ENCODE measurements around the gene HOXA10. TPM values are rescaled to one million over a fixed set of nuclear protein-coding genes. Genes with fewer than 3 reads are reported as not detected.

Gene HOXA10
- total RNA-seq, 1 experiment from 2014 or later = 3.9 TPM

DNA sequence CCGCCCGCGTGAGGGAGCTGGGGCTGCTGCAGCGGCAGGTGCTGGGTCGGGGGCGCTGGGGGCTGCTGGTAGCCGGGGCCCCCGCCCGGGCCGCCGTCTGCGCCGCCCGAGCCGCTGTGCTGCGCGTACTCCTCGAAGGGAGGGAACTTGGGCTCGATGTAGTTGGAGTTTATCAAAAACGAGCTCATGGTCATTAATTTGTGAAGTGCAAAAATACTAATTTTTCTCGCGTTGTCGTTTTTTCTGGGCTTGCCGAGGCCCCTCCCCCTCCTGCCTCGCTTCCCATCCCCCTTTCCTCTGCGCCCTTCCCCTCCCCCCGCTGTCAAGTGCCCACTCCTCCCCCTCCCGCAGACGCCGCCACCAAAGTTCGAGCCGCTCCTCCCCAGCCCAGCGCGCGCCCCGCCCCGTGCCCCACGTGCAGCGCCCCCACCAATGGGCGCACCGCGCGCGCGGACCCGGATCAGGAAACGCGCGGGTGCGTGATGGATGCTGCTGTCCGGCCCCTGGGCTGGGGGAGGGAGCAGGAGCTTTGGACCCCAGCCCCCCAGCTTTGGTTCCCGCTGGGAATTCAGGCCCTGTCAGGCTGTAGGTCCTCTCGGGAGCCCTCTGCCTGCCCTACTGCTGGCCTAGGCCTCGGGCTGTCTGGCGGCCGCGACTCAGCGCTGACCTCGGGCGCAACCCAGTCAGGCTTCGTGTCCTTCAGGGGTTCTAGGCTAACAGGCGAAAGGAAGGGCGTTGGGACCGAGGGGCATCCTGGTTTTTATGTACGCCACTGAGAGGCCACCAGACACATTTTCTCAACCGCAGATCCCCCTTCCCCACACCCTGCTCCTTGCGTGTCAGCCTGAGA is 43.4 kb downstream of the HOXA10 start, which contains the start of gene HOXA4:
Gene HOXA4, minus strand, starts transcription at position 218 of the 850 bp plus-strand sequence. Its CDS starts 24 bp downstream, at position 194.
- ChIA-PET POLR2A (interaction anchor here (0.6 to 3.2 kb wide), 16 partner anchors 11 to 926 kb away, joined by 3 to 60 read pairs (median 4); partner anchors contain the start of genes HOXA5 and SKAP2), CTCF (interaction anchor here (0.6 to 4.5 kb wide), 14 partner anchors 10 to 449 kb away, joined by 3 to 19 read pairs (median 4); no protein-coding TSS in a partner anchor)
- peak; percentile 93 for DNase-seq (ENCODE audit: unreplicated experiment)
- Mint-ChIP-seq H3K27ac (ENCODE audit: low read depth, unreplicated experiment) (peak within 1 kb of the TSS; percentile 51), H3K27me3 (ENCODE audit: insufficient read depth, unreplicated experiment) (no peaks in the 10 kb centered on the region), H3K4me3 (ENCODE audit: unreplicated experiment) (peak within 1 kb of the TSS; percentile 80), H3K36me3 (ENCODE audit: insufficient read depth, unreplicated experiment) (peaks cover 7% of the 10 kb centered on the region), H3K9me3 (ENCODE audit: unreplicated experiment) (no peaks in the 10 kb centered on the region), H3K4me1 (ENCODE audit: insufficient read depth, unreplicated experiment) (peaks cover 32% of the 10 kb centered on the region)
- intact Hi-C loops (cut with micrococcal nuclease) = loop anchor here (1.0 kb wide), 1 partner anchor 15 kb away; no protein-coding TSS in a partner anchor
- TSS peak; percentile 83 for BruUV-seq (replicated peaks)
- TF ChIP-seq, protein P1, sequence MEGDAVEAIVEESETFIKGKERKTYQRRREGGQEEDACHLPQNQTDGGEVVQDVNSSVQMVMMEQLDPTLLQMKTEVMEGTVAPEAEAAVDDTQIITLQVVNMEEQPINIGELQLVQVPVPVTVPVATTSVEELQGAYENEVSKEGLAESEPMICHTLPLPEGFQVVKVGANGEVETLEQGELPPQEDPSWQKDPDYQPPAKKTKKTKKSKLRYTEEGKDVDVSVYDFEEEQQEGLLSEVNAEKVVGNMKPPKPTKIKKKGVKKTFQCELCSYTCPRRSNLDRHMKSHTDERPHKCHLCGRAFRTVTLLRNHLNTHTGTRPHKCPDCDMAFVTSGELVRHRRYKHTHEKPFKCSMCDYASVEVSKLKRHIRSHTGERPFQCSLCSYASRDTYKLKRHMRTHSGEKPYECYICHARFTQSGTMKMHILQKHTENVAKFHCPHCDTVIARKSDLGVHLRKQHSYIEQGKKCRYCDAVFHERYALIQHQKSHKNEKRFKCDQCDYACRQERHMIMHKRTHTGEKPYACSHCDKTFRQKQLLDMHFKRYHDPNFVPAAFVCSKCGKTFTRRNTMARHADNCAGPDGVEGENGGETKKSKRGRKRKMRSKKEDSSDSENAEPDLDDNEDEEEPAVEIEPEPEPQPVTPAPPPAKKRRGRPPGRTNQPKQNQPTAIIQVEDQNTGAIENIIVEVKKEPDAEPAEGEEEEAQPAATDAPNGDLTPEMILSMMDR (IDR thresholded peaks at IDR 0.05; ENCODE audit: unreplicated experiment) = no peak

GRCh38 chr7:27129729-27130539 is 44.2 kb downstream of the HOXA10 start:
- Mint-ChIP-seq H3K4me1 (ENCODE audit: insufficient read depth, unreplicated experiment) (peaks cover 26% of the 10 kb centered on the region), H3K9me3 (ENCODE audit: unreplicated experiment) (no peaks in the 10 kb centered on the region), H3K27me3 (ENCODE audit: insufficient read depth, unreplicated experiment) (no peaks in the 10 kb centered on the region), H3K36me3 (ENCODE audit: insufficient read depth, unreplicated experiment) (peaks cover 7% of the 10 kb centered on the region), H3K27ac (ENCODE audit: low read depth, unreplicated experiment) (peak overlapping the region; percentile 51), H3K4me3 (ENCODE audit: unreplicated experiment) (peak overlapping the region; percentile 80)
- intact Hi-C loops (cut with micrococcal nuclease) = loop anchor here (1.0 kb wide), 1 partner anchor 15 kb away; no protein-coding TSS in a partner anchor
- no peak for DNase-seq (ENCODE audit: unreplicated experiment)
- TF ChIP-seq, protein P1 (IDR thresholded peaks at IDR 0.05; ENCODE audit: unreplicated experiment) = peak; percentile 25
- ChIA-PET CTCF (interaction anchor here (0.8 to 4.5 kb wide), 6 partner anchors 12 to 448 kb away, joined by 3 to 19 read pairs (median 6); no protein-coding TSS in a partner anchor), POLR2A (interaction anchor here (0.5 to 3.2 kb wide), 9 partner anchors 12 to 926 kb away, joined by 3 to 60 read pairs (median 8); partner anchors contain the start of genes HOXA5 and SKAP2)
- BruUV-seq (replicated peaks) = no TSS peak

DNA sequence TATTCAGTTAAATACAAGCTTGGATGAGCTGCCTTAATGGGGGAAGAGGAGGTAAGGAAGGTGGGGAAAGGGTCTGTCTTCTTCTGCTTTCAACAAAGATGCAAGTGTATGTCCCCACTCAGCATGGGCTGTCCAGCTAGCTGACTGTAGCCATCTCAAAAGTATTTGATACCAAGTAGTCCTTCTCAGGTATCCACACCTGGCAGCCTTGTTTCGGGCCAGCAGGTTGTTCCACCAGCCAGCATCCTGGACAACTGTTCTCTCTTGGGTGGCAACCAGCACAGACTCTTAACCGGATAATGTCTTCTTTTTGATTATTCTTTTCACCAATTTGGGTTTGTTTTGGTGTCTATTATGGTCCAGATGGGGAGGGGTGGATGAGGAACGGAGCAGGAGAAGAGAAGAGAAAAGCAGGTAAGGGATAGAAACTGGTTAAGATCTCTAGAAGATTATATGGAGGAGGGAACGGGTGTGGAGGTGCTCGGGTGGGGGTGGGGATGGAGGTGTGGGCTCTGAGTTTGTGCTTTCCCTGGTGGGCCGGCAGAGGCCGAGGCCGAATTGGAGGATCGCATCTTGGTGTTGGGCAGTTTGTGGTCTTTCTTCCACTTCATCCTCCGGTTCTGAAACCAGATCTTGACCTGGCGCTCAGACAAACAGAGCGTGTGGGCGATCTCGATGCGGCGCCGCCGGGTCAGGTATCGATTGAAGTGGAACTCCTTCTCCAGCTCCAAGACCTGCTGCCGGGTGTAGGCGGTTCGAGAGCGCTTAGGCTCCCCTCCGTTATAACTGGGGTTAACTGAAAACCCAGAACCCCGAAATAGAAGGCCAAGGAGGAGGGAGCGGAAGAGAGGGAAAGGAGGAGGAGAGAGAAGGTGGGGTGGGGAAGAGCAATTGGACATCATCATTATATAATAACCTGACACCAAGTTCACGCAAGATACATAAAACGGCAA is 45.1 kb downstream of the HOXA10 start:
- Mint-ChIP-seq H3K27me3 (ENCODE audit: insufficient read depth, unreplicated experiment) (no peaks in the 10 kb centered on the region), H3K4me3 (ENCODE audit: unreplicated experiment) (peak overlapping the region; percentile 80), H3K9me3 (ENCODE audit: unreplicated experiment) (no peaks in the 10 kb centered on the region), H3K27ac (ENCODE audit: low read depth, unreplicated experiment) (no peak overlapping the region), H3K36me3 (ENCODE audit: insufficient read depth, unreplicated experiment) (peaks cover 7% of the 10 kb centered on the region), H3K4me1 (ENCODE audit: insufficient read depth, unreplicated experiment) (peaks cover 17% of the 10 kb centered on the region)
- TSS peak; percentile 32 for BruUV-seq (replicated peaks)
- intact Hi-C loops (cut with micrococcal nuclease) = no loop called here
- no peak for DNase-seq (ENCODE audit: unreplicated experiment)
- CTCF ChIA-PET = interaction anchor here (0.6 to 1.2 kb wide), 3 partner anchors 9 to 44 kb away, joined by 4 read pairs; no protein-coding TSS in a partner anchor
- POLR2A ChIA-PET = interaction anchor here (0.5 to 2.9 kb wide), 8 partner anchors 9 to 749 kb away, joined by 3 to 28 read pairs (median 4); partner anchors contain the start of genes HOXA5 and SKAP2
- TF ChIP-seq, protein P1 (IDR thresholded peaks at IDR 0.05; ENCODE audit: unreplicated experiment) = no peak
